HEK293T (cell line): ENCODE data around the gene ADSS1.

Experiments
- CTCF ChIA-PET: fragments of 350-600 bp; formaldehyde crosslinking; extraction: SDS; loops from one replicate; lab custom pipeline; 2021; ENCODE audit warnings: antibody characterized with exemption, inconsistent platforms; lab: Yijun Ruan, JAX
- POLR2A ChIA-PET: fragments of 350-600 bp; formaldehyde crosslinking; extraction: SDS; loops from one replicate; lab custom pipeline; 2020; ENCODE audit warnings: antibody characterized with exemption, inconsistent platforms; lab: Yijun Ruan, JAX
- DNase-seq: peaks from one replicate; pipeline ENCODE4 v3.0.0; 2012; ENCODE audit warnings: mixed read lengths; ENCODE audit errors: extremely low spot score
- ARNT ChIP-seq: fragments of 450-650 bp; IDR thresholded peaks from 2 replicates; pipeline ENCODE4 v1.6.1; 2017; ENCODE audit warnings: mild to moderate bottlenecking
- BHLHE40 ChIP-seq: fragments of 450-650 bp; IDR thresholded peaks from 2 replicates; pipeline ENCODE4 v1.6.1; 2016; ENCODE audit warnings: mild to moderate bottlenecking, moderate library complexity, borderline replicate concordance
- CTBP1 ChIP-seq: fragments of 450-650 bp; IDR thresholded peaks from 2 replicates; pipeline ENCODE4 v1.6.1; 2016; ENCODE audit warnings: borderline replicate concordance
- ELF4 ChIP-seq: fragments of 450-650 bp; IDR thresholded peaks from 2 replicates; pipeline ENCODE4 v1.6.1; 2017; ENCODE audit warnings: antibody characterized with exemption
- FOXA1 ChIP-seq: fragments of 450-650 bp; IDR thresholded peaks from 2 replicates; pipeline ENCODE4 v1.6.1; 2016; ENCODE audit warnings: mild to moderate bottlenecking
- FOXK2 ChIP-seq: fragments of 450-650 bp; IDR thresholded peaks from 2 replicates; pipeline ENCODE4 v1.6.1; 2016; ENCODE audit warnings: mild to moderate bottlenecking
- FOXM1 ChIP-seq: fragments of 450-650 bp; IDR thresholded peaks from 2 replicates; pipeline ENCODE4 v1.6.1; 2017; ENCODE audit warnings: mild to moderate bottlenecking, borderline replicate concordance
- HDGF ChIP-seq: fragments of 450-650 bp; IDR thresholded peaks from 2 replicates; pipeline ENCODE4 v1.6.1; 2017; ENCODE audit warnings: antibody characterized with exemption, borderline replicate concordance
- L3MBTL2 ChIP-seq: fragments of 450-650 bp; conservative IDR thresholded peaks from 2 replicates; pipeline ENCODE4 v1.6.1; 2016; ENCODE audit warnings: mild to moderate bottlenecking
- LEF1 ChIP-seq: fragments of 450-650 bp; IDR thresholded peaks from 2 replicates; pipeline ENCODE4 v1.6.1; 2017; ENCODE audit warnings: mild to moderate bottlenecking, borderline replicate concordance
- NFRKB ChIP-seq: fragments of 450-650 bp; IDR thresholded peaks from 2 replicates; pipeline ENCODE4 v1.6.1; 2016; ENCODE audit warnings: mild to moderate bottlenecking, moderate library complexity
- PKNOX1 ChIP-seq: fragments of 450-650 bp; IDR thresholded peaks from 2 replicates; pipeline ENCODE4 v1.6.1; 2016
- SP1 ChIP-seq: fragments of 450-650 bp; IDR thresholded peaks from 2 replicates; pipeline ENCODE4 v1.6.1; 2017
- SUZ12 ChIP-seq: fragments of 450-650 bp; IDR thresholded peaks from 2 replicates; pipeline ENCODE4 v1.6.1; 2016; ENCODE audit warnings: mild to moderate bottlenecking
- TARDBP ChIP-seq: fragments of 450-650 bp; IDR thresholded peaks from 2 replicates; pipeline ENCODE4 v1.6.1; 2016
- ZNF384 ChIP-seq: fragments of 450-650 bp; IDR thresholded peaks from 2 replicates; pipeline ENCODE4 v1.6.1; 2016

Gene ADSS1

GRCh38 chr14:104718147-104718546 lies 5.9 kb upstream of the ADSS1 start:
- ChIA-PET CTCF (no interaction called here), POLR2A (no interaction called here)
- TF ChIP-seq HDGF (no peak), BHLHE40 (no peak), TARDBP (no peak), SP1 (no peak), SUZ12 (no peak), ZNF384 (no peak), FOXA1 (no peak), ARNT (no peak), FOXK2 (no peak)
- no peak for DNase-seq

GRCh38 chr14:104718871-104719270 lies 5.2 kb upstream of the ADSS1 start:
- TF ChIP-seq SUZ12 = no peak
- no peak for TF ChIP-seq HDGF
- no peak for TF ChIP-seq CTBP1
- TF ChIP-seq NFRKB = no peak
- TF ChIP-seq ARNT = no peak
- DNase-seq = no peak
- CTCF ChIA-PET = no interaction called here
- POLR2A ChIA-PET = no interaction called here

GRCh38 chr14:104719343-104719742 lies 4.7 kb upstream of the ADSS1 start:
- no peak for DNase-seq
- ChIA-PET CTCF (no interaction called here), POLR2A (no interaction called here)
- no peak for TF ChIP-seq L3MBTL2
- no peak for TF ChIP-seq SUZ12
- no peak for TF ChIP-seq TARDBP
- no peak for TF ChIP-seq FOXK2
- TF ChIP-seq FOXA1 = no peak
- TF ChIP-seq SP1 = no peak
- TF ChIP-seq BHLHE40 = no peak
- TF ChIP-seq NFRKB = no peak

GRCh38 chr14:104721505-104722431 lies 2.3 kb upstream of the ADSS1 start:
- TF ChIP-seq ELF4 = no peak
- TF ChIP-seq LEF1 = no peak
- TF ChIP-seq NFRKB = no peak
- no peak for TF ChIP-seq BHLHE40
- TF ChIP-seq L3MBTL2 = no peak
- TF ChIP-seq ARNT = no peak
- TF ChIP-seq CTBP1 = no peak
- TF ChIP-seq FOXM1 = no peak
- no peak for TF ChIP-seq ZNF384
- TF ChIP-seq FOXA1 = no peak
- no peak for TF ChIP-seq PKNOX1
- no peak for TF ChIP-seq TARDBP
- TF ChIP-seq SP1 = no peak
- no peak for TF ChIP-seq FOXK2
- TF ChIP-seq SUZ12 = no peak
- no peak for TF ChIP-seq HDGF
- DNase-seq = no peak
- POLR2A ChIA-PET = interaction anchor here (1.1 kb wide), 1 partner anchor 31 kb away, joined by 4 read pairs; the partner anchor contains the start of gene SIVA1
- CTCF ChIA-PET = interaction anchor here (0.5 kb wide), 1 partner anchor 28 kb away, joined by 3 read pairs; no protein-coding TSS in a partner anchor

- TF ChIP-seq ARNT = no peak
- no peak for TF ChIP-seq CTBP1
- no peak for TF ChIP-seq SUZ12
- TF ChIP-seq SP1 = no peak
- TF ChIP-seq ELF4 = no peak
- no peak for TF ChIP-seq FOXK2
- no peak for TF ChIP-seq NFRKB
- TF ChIP-seq PKNOX1 = no peak
- TF ChIP-seq BHLHE40 = no peak
- TF ChIP-seq TARDBP = no peak
- no peak for TF ChIP-seq LEF1
- no peak for DNase-seq
- ChIA-PET POLR2A (no interaction called here), CTCF (interaction anchor here (1.0 to 1.1 kb wide), 2 partner anchors 17 to 53 kb away, joined by 3 to 4 read pairs; no protein-coding TSS in a partner anchor)
These were observed 935 bp upstream of the ADSS1 start for GRCh38 chr14:104722938-104723650.

- peak; percentile 15 for DNase-seq
- no peak for TF ChIP-seq NFRKB
- no peak for TF ChIP-seq PKNOX1
- TF ChIP-seq ELF4 = no peak
- ChIA-PET POLR2A (interaction anchor here (2.7 kb wide), 1 partner anchor 28 kb away, joined by 18 read pairs; the partner anchor contains the start of gene SIVA1), CTCF (interaction anchor here (1.4 kb wide), 1 partner anchor 28 kb away, joined by 3 read pairs; the partner anchor contains the start of gene SIVA1)
These were observed 465 bp downstream of the ADSS1 start for GRCh38 chr14:104724407-104724980.
